Jurkat, Clone E6-1 (cell line): ENCODE data around the gene NXPH1.

Experiments
- DNase-seq: peaks from one replicate; pipeline ENCODE4 v3.0.0-alpha.2; 2011; ENCODE audit warnings: low read depth, low spot score
- H3K4me3 ChIP-seq: 2 replicates; pipeline ENCODE4 v1.5.1; 2011; ENCODE audit warnings: mild to moderate bottlenecking, low read length, control low read depth, moderate library complexity

The NXPH1 gene

DNA sequence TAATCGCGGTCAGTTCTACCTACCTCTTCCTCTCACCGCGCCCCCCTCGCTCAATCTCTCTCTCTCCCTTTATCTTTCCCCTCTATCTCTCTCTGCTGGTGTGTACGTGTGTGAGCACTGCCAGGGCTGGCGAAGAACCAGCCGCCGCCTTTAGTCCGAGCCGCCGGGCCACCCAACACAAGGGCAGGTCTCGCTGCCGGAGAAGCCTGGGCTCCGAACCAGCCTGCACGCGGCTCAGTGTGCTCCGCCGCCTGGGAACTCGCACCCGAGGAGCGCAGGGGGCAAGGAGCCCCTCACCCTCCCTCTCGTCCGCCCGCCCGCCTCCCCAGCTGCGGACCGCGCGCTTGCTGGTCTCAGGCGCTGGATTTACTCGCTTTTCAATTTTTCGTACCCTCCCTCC, 1.7 kb downstream of the NXPH1 start:
- DNase-seq, result no peak
- no peak overlapping the region for H3K4me3 ChIP-seq

DNA sequence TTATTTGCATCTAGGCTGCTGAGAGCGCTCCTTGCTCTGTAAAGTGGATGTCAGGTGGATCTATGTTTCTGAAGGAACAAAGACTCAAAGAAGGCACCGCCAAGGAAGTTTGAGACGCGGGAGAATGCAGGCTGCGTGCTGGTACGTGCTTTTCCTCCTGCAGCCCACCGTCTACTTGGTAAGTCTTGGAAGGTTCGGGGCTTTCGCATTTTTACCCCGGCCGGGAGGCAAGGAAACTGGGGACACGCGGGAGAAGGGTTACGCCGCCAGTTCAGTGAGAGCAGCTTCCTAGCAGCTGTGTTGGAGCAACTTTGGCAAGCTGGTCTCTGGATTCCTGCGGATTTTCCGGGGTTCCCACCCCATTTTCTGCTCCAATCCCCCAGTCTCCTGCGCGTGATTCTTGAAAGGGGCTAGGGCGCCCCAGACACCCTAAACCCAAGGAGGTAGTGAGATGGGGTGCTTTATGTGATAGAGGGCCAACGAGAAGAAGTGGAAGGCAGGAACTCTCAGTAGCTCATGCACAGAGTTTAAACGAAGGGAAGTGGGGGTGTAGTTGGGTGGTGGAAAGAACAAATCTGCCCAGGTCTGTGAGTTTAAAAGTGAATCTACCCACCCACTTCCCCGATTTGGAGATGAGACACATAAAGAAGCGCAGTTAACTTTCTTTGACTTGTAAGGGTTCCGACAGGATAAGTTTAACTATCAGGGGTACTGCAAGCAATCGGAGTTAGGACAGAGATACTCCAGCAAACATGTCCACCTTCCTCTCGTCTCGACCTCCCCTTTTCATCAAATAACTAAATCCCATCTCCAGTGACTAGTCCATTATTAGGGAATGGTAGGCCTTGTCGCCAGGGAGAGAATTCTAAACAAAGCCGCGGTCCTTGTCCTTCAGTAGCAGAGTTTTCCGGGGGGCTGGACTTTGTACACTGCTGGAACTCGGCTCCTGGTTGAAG, 2.5 kb downstream of the NXPH1 start:
- DNase-seq, result no peak
- H3K4me3 ChIP-seq, result no peak overlapping the region

DNA sequence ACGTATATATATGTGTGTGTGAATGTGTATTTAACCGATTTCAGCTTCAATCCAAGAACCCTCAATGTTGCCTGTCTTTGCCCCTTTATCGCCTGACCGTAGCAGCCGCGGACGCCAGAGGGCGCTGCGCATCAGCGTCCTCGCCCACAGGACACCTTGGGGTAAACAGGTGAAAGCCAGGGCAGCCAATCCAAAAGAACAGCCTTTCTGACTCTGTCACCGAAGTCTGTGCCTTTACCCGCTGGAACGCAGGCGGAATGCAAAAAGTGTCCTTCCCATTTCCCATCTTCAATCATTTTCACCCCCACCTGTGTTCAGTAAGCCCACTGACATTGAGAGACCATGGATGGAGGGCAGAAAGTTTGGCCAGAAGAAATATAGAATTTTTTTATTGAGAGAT, 3.6 kb downstream of the NXPH1 start:
- H3K4me3 ChIP-seq, result no peak overlapping the region
- peak; percentile 33 for DNase-seq

DNA sequence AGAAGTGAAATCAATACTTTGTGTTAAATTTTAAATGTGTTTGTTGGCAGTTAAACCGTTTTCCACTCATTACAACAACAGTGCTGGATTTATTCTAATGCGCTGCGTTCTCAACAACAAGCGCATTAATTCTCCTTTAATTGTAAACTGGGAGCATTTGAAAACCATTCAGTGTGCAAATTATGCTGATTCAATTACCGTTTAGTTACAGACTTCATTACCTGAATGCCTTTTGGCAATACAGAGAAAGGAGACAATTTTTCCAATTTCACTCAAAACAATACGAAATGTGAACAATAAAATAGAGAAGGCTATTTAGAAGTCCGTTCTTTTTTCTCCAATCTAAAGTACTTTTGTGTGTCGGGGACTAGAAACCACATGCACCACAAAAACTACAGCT, 4.2 kb downstream of the NXPH1 start:
- DNase-seq, result no peak
- H3K4me3 ChIP-seq, result no peak overlapping the region

DNA sequence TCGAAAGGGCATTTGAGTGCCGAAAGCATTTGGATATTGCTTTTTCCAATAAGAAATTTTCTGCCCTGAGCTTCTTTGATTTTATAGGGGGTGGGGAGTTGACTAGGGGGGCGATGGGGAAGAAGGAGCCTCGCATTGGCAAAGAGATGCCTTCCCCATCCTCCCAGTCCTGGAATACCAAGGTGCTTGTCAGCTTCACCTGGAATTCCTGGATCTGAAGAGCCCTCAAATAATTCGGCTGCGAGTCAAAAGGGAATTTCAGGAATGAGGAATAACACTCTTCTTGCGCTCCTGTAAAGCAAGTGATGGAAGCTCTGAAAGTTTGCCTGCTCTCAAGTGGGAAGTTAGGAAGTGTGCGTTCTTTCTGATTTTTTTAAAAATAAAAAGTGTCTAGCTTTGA, 7.3 kb downstream of the NXPH1 start:
- H3K4me3 ChIP-seq, result no peak overlapping the region
- no peak for DNase-seq

DNA sequence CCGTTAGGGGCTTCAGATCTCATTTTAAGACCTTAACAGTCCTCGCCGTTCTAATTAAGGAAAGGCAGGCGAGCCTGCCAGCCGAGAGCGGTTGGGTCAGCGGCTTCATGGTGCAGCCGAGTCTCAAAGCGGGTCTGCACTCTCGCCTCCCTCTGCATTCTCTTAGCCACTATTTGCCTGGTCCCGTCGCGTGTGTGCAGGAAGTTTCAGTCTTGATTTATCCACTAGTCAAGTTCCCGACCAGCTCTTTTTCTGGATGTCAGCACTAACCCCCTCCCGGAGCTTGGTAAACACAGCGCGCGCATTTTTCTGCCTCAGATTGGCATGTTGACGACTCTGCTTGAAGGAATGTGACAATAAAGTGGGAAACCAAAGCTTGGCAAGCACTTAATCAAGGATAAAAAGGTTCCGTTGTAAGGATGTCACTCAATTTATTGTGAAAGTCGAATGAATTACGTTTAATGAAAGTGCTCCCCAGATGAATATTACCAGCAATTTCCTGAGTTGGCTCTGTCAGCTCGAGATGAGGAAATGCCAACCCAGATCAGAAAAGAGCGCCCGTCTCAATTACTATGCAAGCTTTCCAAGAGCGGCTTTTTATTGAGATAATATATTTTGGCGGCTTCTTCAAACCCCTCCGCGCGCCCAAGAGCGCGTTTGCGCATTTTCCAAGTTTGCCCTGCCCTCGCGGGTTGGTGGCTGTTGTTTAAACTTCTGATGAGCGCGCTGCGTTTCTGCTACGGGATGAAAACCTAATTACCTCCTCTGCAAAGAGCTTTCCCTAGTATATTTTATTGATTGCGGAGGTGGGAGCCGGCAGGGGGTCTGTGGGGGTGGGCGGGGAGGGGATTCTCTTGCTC, 7.9 kb downstream of the NXPH1 start:
- H3K4me3 ChIP-seq, result no peak overlapping the region
- DNase-seq, result no peak

DNA sequence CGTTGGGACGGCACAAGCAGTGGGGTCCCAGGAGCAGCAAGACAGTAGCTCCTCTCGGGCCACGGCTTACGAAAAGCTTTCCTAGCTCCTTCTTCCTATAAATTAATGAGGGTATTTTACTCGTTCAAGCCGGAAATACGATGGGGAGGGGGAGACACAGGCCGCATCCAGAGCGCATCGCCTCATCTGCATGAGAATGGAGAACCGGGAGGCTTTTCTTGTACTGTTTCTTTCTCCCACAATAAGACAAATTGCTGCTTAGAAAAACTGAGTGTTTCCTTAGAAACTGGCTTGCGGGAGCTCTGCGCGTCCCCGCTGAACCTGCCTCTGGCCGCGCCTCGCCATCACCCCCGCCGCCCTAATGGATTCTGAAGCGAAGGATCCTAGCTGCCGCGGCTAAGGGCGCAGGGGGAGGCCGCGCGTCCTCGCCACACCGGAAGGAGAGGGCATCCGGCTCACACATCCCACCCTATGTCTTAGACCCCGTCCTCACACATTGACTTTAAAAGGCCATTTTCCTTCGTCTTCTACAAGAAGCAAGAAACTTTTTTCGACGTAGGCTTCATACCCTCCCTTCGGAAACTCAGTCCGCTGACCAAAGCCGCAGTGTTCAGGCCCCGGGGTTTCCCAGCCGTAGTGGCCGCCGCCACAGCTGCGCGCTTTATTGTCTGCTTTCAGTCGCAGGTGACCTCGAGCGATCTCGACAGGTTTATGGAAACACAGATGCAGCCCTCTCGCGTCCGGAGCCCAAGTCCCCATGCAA, 8.8 kb downstream of the NXPH1 start:
- DNase-seq, result no peak

DNA sequence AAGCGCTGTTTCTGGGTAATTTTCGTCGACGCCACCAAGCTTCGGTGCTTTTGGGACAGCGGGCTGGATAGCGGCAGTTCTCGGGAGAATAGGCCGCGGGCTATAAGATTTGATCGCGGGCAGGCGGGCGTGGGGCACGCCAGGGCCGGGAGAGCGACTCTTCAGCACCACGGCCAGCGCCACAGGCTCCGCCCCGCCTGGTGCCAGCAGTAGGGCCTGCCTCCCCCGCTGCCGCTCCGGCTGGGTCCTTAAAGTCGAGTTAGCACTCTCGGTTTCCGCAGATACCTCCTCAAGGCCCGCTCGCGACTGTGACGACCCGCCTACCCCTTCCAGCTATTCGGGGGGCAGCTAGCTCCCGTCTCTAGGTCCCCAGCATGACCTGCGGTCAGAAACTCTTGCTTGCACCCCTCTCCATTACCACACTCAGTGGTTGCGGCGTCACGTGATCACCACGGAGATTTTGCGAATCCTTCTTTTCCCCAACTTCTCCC, 9.4 kb downstream of the NXPH1 start:
- DNase-seq, result no peak
- no peak overlapping the region for H3K4me3 ChIP-seq

More for the DNA sequence above, 8.8 kb downstream of the NXPH1 start:
- no peak overlapping the region for H3K4me3 ChIP-seq

DNA sequence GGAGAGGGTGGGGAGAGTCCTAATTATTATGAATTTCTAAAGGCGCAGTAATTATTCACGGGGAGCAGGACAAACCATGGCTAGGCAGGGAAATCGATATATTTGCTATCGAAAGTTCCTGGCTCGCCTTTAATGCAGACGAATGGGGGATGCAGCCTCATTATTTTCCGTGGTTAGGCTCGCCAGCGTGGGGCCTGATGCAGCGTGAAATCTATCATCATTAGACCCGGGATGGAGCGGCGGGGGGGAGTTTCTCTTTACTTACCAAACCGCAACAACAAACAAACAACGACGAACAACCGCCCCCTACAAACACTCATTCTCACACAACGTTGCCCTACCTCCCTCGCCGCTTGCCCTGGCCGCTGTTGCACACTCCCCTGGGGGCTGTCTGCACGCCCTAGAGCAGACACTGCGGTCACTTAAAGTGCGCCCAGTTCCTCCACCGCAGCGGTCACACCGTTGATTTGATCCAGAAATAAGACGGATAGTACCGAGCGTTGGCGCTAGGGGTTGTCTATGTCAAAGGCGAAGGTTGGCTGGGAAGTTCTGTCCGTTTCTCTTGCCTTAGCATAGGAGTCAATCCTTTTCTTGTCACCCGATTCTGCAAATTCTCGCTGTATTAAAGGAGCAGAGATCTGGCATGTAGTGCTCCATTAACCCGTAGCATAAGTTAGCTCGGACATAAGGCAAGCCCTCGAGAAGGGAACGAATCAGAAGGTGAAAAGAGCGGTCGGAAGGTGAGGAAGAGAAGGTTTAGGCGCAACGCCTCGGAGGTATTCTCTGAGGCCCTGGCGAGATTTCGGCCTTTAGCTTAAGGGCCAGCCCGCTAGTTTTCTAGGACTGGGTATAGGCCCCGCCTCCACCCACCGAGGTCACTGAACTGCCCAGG, 10.4 kb downstream of the NXPH1 start:
- H3K4me3 ChIP-seq, result no peak overlapping the region
- no peak for DNase-seq

DNA sequence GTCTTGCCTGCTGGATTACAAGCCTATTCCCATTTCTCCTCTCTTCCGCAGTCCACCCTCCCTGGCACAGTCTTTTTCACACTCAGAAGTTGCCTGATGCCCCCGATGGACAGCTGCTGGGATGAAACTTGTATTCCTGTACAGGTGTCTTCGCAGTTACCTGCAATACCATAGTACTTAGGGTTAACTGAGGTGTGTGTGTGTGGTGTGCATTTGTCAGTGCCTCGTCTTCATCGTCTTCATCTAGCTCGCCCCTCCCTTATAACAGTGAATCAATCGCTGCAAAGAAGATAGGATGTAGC, 11.0 kb downstream of the NXPH1 start:
- H3K4me3 ChIP-seq, result no peak overlapping the region
- no peak for DNase-seq

DNA sequence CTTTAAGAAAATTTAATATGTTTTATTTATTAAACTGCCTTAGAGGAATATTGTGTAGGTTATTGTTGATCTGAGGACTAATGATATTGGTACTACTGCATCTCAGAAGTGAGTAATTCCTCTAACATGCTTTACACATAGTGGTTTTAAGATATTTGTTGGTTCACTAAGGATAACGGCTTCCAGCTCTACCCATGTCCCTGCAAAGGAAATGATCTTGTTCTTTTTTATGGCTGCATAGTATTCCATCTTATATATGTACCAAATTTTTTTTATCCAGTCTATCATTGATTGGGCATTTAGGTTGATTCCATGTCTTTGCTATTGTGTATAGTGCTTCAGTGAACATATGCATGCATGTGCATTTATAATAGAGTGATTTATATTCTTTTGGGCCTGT, 20.1 kb downstream of the NXPH1 start:
- H3K4me3 ChIP-seq, result no peak overlapping the region
- DNase-seq, result no peak

DNA sequence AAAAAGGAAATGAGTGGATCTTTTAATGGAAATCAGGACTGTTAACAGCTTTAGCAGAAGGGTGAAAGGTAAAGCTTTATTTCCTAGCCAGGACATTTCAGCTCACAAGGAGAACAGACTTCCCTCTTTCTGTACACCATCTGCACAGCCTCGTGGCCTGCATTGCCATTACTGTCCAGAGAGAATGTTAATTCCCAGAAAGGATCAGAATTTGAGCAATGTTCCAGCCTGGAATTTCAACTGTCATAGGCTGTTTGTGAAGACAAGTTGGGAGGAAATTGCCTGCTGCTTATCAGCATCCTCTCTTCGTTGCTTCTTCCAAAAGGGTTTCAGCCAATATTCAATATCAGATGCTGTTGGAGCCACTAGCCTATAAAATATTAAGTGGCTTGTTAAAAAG, 22.0 kb downstream of the NXPH1 start:
- DNase-seq, result no peak
- no peak overlapping the region for H3K4me3 ChIP-seq

DNA sequence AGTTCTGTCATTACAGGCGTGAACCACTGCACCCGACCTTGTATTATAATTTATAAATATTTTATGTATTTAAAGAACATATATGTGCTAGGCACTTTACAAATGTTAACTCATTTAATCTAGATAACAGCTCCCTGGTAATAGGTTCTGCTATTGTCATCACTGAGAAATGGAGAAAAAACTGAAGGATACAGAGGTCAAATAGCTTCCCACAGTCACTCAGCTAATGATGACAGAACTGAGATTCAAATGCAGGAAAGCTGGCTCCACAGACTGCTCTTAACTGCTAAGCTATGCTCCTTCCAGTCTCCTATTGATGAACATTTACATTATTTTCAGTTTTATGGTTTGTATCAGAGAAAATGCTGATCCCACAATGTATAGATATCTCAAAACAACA, 28.9 kb downstream of the NXPH1 start:
- DNase-seq, result no peak
- no peak overlapping the region for H3K4me3 ChIP-seq

DNA sequence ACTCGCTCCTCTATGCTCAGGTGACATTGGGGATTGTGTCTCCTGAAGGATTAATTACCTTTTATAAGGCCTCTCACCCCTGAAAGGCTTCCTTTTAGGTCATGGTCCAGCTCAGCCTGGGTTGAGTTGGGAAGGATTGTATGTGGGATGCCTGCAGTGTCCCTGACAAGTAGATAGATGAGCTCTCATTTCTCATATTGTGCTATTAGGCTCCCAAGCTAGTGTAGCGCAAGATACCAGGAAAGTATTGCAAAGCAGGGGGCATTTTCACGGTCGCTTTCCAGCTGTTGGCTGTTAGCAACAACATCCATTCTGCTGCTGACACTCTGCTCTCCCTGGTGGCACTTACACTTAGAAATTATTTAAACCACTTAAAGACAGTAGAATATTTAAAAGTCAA, 31.9 kb downstream of the NXPH1 start:
- no peak for DNase-seq
- no peak overlapping the region for H3K4me3 ChIP-seq

DNA sequence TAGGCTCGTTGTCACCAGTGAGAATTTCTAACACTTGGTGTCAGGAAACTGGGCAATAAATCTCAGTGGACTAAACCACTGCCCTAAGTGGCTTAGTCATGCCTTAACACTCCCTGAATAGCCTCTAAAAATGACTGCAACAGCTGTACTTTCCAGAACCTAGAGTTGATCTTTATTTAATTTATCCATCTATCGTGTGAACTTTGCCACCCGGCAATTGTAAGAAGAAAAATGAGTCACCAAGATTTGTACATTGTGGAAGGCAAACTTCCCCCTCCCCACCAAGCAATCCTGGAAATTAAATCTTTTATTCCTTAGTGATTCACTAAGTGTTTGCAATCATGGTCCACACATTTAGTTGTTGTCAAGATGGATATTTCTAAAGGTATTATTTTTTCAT, 47.1 kb downstream of the NXPH1 start:
- DNase-seq, result no peak
- no peak overlapping the region for H3K4me3 ChIP-seq

DNA sequence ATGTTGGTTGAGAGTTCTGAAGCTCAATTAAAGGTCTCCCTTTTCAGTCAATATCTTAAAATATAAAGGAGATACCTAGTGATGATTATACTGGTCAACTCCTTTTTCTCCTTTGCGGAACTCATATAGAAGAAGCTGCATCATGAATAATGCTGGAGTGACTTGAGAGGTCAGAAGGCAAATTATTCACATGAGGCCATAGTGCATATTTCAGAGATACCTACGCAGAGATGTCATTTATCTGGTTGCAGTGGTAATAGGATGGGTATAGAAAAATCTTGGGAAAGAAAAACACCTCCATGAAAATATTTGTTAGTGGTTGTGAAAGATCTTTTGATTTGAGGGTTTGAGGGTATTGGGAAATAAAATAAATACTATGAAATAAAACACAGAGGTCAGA, 47.7 kb downstream of the NXPH1 start:
- no peak overlapping the region for H3K4me3 ChIP-seq
- DNase-seq, result no peak

DNA sequence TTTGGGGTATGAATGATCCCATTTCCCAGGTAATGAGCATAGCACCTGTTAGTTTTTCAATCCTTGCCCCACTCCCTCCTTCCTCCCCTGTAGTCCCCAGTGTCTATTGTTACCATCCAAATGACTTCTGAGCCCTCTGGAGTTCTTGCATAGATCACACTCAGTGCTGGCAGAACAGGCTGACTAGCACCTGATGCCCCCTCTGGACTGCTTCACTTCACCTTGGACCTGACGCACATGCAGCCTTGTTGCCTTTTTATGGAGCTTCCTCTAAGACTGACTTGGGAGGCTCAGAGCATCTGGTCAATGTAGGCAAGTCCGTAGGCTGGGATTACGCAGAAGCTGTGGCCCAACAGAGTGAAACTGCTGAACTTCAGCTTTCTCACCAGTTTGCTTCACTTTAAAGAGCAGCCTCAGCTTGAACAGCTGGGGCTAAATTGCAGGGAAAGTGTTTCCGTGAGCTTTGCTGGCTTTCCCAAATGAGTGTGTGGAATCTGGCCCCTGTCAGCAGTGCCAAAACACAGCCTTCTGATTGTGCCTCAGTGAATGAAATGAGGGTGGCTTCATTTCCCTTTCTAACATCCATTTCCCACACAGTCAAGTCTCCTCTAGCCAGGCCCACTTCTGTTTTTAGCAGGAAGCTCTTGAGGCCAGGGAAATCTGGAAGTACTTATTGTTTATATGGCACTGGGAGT, 48.5 kb downstream of the NXPH1 start:
- DNase-seq, result no peak
- no peak overlapping the region for H3K4me3 ChIP-seq

DNA sequence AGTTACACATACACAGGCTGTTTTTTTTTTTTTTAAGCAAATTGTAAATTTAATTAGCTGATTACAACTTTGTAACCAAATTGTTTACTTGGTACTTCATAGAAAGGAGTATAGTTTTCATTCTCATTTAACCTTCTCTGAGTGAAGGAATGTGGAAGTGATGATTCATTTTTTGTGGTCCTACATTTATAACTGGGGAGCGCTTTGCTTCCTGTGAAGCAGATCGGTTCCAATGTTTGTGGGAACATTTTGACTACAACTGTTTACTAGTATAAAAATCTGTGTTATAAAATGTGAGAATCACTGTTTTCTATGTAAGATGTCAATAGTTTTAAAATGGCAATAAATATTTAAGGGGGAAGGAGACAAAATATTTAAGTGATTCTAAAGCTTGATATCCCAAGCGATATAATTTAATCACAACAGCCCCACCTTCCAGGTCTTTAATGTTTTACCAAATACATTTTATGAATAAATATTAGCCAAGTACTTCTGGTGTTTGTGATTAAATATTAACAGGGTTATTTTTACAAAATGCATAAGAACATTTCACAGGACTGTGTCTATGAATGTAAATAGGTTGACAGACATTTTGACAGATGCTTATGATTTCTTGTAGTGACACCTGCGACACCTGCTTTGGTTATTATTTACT, 57.1 kb downstream of the NXPH1 start:
- H3K4me3 ChIP-seq, result no peak overlapping the region
- no peak for DNase-seq
